Measurements from ENCODE around the gene MTA3.
"Not testable (repeated sequence)": the region's sequence is repeated elsewhere in the genome, so short reads cannot be mapped to it uniquely, and the experiment has no call there.

The MTA3 gene

DNA sequence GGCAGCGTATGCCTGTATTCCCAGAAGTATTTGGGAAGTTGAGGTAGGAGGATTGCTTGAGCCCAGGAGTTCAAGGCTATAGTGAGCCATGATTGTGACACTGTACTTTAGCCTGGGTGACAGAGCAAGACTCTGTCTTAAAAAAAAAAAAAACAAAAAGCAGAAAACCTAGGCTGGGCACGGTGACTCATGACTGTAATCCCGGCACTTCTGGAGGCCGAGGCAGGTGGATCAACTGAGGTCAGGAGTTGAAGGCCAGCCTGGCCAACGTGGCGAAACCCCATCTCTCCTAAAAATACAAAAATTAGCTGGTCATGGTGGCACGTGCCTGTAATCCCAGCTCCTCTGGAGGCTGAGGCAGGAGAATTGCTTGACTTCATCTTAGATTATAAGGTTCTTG lies 46.4 kb downstream of the MTA3 start:
- no peak overlapping the region for H3K4me3 ChIP-seq (ENCODE audit: low read depth, low read length)
- DNase-seq (ENCODE audit: low read depth), result no peak

DNA sequence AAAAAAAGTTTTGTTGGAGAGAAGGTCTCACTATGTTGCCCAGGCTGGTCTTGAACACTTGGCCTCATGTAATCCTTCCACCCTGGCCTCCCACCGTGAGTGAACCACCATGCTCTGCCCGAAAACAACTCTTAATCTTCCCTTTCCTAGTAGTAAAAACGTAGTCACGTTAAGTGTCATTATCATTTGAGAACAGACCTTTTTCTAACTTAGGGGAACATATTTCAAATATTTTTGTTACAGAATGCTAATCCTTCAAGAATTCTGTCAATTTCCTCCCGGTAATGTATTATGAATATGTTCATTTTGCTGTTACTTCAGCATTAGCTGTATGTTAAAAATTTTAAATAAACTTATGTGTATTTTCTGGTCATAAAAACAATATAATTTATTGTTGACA lies 49.7 kb downstream of the MTA3 start:
- DNase-seq (ENCODE audit: low read depth), result no peak
- no peak overlapping the region for H3K4me3 ChIP-seq (ENCODE audit: low read depth, low read length)
- TF ChIP-seq POLR2A (IDR thresholded peaks at IDR 0.05; ENCODE audit: extremely low read depth, insufficient read length), result no peak
- TF ChIP-seq, protein P1, sequence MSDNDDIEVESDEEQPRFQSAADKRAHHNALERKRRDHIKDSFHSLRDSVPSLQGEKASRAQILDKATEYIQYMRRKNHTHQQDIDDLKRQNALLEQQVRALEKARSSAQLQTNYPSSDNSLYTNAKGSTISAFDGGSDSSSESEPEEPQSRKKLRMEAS (IDR thresholded peaks at IDR 0.05; ENCODE audit: low read depth, low read length), result no peak
- no peak for TF ChIP-seq MYC (IDR thresholded peaks at IDR 0.05; ENCODE audit: low read depth, low read length)
- TF ChIP-seq, protein P2, sequence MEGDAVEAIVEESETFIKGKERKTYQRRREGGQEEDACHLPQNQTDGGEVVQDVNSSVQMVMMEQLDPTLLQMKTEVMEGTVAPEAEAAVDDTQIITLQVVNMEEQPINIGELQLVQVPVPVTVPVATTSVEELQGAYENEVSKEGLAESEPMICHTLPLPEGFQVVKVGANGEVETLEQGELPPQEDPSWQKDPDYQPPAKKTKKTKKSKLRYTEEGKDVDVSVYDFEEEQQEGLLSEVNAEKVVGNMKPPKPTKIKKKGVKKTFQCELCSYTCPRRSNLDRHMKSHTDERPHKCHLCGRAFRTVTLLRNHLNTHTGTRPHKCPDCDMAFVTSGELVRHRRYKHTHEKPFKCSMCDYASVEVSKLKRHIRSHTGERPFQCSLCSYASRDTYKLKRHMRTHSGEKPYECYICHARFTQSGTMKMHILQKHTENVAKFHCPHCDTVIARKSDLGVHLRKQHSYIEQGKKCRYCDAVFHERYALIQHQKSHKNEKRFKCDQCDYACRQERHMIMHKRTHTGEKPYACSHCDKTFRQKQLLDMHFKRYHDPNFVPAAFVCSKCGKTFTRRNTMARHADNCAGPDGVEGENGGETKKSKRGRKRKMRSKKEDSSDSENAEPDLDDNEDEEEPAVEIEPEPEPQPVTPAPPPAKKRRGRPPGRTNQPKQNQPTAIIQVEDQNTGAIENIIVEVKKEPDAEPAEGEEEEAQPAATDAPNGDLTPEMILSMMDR (IDR thresholded peaks at IDR 0.05; ENCODE audit: low read depth, low read length), result no peak

More for the DNA sequence above, 46.4 kb downstream of the MTA3 start:
- TF ChIP-seq MYC (IDR thresholded peaks at IDR 0.05; ENCODE audit: low read depth, low read length) (no peak), POLR2A (IDR thresholded peaks at IDR 0.05; ENCODE audit: extremely low read depth, insufficient read length) (no peak)
- TF ChIP-seq, protein P1 (IDR thresholded peaks at IDR 0.05; ENCODE audit: low read depth, low read length), result no peak
- TF ChIP-seq, protein P2 (IDR thresholded peaks at IDR 0.05; ENCODE audit: low read depth, low read length), result no peak

DNA sequence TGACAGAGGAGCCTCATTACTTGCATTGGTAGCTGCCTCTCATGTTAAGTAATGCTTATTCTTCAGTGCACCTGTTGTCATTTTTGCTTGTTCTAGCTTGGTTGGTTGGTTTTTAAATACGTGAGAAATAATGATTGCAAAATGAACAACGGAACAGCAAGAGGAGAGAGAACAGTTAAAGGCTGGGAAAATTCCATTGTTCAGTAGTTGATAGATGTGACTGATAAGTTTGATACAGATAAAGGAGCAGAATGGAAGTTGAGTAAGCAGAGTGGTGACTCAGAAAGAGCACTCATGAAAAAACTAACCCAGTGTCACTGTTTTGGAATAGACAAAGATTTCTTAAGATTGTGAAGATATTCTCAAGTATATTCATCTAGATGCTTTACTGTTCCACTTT lies 50.5 kb downstream of the MTA3 start:
- TF ChIP-seq, protein P1 (IDR thresholded peaks at IDR 0.05; ENCODE audit: low read depth, low read length), result no peak
- TF ChIP-seq POLR2A (IDR thresholded peaks at IDR 0.05; ENCODE audit: extremely low read depth, insufficient read length) (no peak), MYC (IDR thresholded peaks at IDR 0.05; ENCODE audit: low read depth, low read length) (no peak)
- peak; percentile 74 for DNase-seq (ENCODE audit: low read depth)
- no peak overlapping the region for H3K4me3 ChIP-seq (ENCODE audit: low read depth, low read length)

DNA sequence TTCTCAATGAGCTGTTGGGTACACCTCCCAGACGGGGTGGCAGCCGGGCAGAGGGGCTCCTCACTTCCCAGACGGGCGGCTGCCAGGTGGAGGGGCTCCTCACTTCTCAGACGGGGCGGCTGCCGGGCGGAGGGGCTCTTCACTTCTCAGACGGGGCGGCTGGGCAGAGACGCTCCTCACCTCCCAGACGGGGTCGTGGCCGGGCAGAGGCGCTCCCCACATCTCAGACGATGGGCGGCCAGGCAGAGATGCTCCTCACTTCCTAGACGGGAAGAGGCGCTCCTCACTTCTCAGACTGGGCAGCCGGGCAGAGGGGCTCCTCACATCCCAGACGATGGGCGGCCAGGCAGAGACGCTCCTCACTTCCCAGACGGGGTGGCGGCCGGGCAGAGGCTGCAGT lies 53.2 kb downstream of the MTA3 start:
- not testable (repeated sequence) for DNase-seq (ENCODE audit: low read depth); H3K4me3 ChIP-seq (ENCODE audit: low read depth, low read length)

DNA sequence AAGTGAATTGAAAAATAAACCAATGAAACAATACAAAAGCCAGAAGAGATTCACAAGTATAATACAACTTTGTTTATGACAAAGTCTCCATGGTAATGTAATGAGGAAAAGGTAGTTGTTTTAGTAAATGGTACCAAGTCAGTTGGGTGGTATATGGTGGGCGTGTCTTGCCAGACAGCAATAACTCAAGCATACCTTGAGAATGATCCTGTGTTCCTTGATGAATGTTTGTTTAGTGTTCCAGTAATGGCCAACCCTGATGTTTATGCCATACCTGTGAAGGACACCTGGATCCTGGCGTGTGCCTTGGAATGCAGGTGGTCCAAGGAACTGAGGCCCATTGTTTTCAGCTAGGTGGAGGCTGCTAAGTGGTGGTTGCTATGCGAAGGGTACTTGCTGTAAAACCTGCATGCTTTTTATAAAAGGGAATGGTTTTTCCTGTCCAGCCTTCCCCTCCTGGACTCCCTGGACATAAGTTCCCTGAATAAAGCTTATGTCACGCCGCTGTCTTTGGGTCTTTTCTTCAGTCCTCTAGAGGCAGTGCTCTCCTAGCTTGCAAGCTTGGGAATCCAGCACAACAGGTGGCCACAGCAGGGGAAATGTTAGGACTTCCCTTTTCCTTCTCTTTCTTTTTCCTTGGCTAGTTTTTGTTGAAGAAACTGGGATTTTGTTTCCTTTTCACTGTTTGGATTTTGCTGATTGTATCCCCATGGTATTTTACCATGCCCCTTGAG lies 54.7 kb downstream of the MTA3 start:
- TF ChIP-seq MYC (IDR thresholded peaks at IDR 0.05; ENCODE audit: low read depth, low read length) (no peak), POLR2A (IDR thresholded peaks at IDR 0.05; ENCODE audit: extremely low read depth, insufficient read length) (no peak)
- TF ChIP-seq, protein P1 (IDR thresholded peaks at IDR 0.05; ENCODE audit: low read depth, low read length), result no peak
- no peak for DNase-seq (ENCODE audit: low read depth)
- no peak overlapping the region for H3K4me3 ChIP-seq (ENCODE audit: low read depth, low read length)

DNA sequence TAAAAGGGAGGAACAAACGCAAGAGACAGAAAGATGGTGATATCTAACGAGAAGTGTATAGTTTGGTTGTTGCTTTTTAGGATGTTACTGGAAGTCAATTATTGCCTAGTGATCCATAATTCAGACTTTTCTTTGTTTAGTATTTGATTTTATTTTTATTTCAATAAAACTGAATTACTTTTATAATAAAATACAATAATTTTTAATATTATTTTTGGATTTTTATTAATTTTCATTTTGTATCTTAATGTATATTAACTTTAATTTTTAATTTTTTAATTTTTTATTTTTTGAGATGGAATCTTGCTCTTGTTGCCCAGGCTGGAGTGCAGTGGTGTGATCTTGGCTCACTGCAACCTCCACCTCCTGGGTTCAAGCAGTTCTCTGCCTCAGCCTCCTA lies 55.6 kb downstream of the MTA3 start:
- no peak for DNase-seq (ENCODE audit: low read depth)
- TF ChIP-seq, protein P2 (IDR thresholded peaks at IDR 0.05; ENCODE audit: low read depth, low read length), result no peak
- TF ChIP-seq, protein P1 (IDR thresholded peaks at IDR 0.05; ENCODE audit: low read depth, low read length), result no peak
- no peak for TF ChIP-seq MYC (IDR thresholded peaks at IDR 0.05; ENCODE audit: low read depth, low read length)
- TF ChIP-seq POLR2A (IDR thresholded peaks at IDR 0.05; ENCODE audit: extremely low read depth, insufficient read length), result no peak
- no peak overlapping the region for H3K4me3 ChIP-seq (ENCODE audit: low read depth, low read length)

DNA sequence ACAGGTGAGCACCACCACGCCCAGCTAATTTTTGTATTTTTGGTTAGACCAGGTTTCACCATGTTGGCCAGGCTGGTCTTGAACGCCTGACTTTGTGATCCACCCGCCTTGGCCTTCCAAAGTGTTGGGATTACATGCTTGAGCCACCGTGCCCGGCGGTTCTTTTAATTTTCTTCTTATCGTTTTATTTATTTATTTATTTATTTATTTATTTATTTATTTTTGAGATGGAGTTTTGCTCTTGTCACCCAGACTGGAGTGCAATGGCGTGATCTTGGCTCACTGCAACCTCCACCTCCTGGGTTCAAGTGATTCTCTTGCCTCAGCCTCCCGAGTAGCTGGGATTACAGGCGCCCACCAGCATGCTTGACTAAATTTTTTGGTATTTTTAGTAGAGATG lies 59.6 kb downstream of the MTA3 start:
- not testable (repeated sequence) for DNase-seq (ENCODE audit: low read depth); H3K4me3 ChIP-seq (ENCODE audit: low read depth, low read length)

DNA sequence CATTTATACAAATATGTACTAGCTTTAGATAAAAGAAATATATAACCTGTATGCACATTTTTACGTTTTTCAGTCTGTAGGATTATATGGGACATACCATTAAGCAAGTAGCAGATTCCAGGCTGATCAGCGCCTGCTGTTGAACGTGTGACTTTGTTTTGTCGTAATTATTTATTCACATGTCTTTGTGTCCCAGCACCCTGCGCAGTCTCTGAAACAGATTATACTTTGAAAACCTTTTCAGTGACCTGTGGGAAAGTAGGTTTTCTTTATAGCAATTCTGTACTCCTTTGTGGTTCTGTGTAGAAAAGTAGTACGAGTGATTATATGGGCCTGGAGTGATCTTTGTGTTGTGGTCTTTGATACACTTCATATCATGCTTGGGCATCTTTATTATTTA lies 68.5 kb downstream of the MTA3 start:
- DNase-seq (ENCODE audit: low read depth), result no peak
- no peak overlapping the region for H3K4me3 ChIP-seq (ENCODE audit: low read depth, low read length)
- TF ChIP-seq, protein P1 (IDR thresholded peaks at IDR 0.05; ENCODE audit: low read depth, low read length), result no peak

Data from NB4 (cell line).